Stimulated activated naive CD8-positive, alpha-beta T cell treated with anti-CD3 and anti-CD28 coated beads, Interleukin-15, Interleukin-2, amounts not matched to agents 100 ng/mL and 50 ng/mL, for 24 hours (primary cell): Measurements from ENCODE around the gene FBXL14.

ENCODE experiments used
- H3K27ac Mint-ChIP-seq: one replicate; pipeline ENCODE4 v1.8.0; 2021; ENCODE audit warnings: mild to moderate bottlenecking, mixed read lengths
- H3K27me3 Mint-ChIP-seq: one replicate; pipeline ENCODE4 v1.8.0; 2021; ENCODE audit warnings: mixed read lengths
- H3K36me3 Mint-ChIP-seq: one replicate; pipeline ENCODE4 v1.8.0; 2021; ENCODE audit warnings: low read depth, mixed read lengths
- H3K4me1 Mint-ChIP-seq: one replicate; pipeline ENCODE4 v1.8.0; 2021; ENCODE audit warnings: low read depth, mixed read lengths
- H3K4me3 Mint-ChIP-seq: one replicate; pipeline ENCODE4 v1.8.0; 2021; ENCODE audit warnings: mild to moderate bottlenecking, mixed read lengths
- H3K9me3 Mint-ChIP-seq: one replicate; pipeline ENCODE4 v1.8.0; 2021; ENCODE audit warnings: mixed read lengths

The FBXL14 gene

GRCh38 chr12:1591543-1591942 lies 2.8 kb downstream of the FBXL14 start:
- Mint-ChIP-seq H3K27ac (peak overlapping the region; percentile 92), H3K27me3 (no peaks in the 10 kb centered on the region)

DNA sequence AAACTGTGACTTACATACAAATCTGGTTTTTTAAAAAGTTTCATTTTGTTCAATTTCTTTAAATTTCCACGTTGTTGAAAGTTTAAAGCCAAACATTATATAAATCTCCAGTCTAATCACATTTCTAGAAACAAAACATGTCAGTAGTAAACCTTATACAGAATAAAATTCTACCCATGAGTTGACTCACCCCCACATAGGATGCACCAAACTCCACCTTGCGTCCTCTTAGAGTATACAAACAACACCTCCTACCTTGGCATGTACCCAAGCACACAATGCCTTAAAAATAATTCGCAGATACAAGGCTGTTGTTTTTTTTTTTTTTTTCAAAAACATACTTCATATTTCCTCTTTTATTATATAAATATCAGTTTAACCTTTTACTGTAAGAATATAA lies 3.3 kb downstream of the FBXL14 start:
- no peaks in the 10 kb centered on the region for H3K27me3 Mint-ChIP-seq
- H3K9me3 Mint-ChIP-seq, result no peaks in the 10 kb centered on the region
- H3K4me1 Mint-ChIP-seq, result peaks cover 68% of the 10 kb centered on the region

More at GRCh38 chr12:1591543-1591942, 2.8 kb downstream of the FBXL14 start:
- Mint-ChIP-seq H3K9me3 (no peaks in the 10 kb centered on the region), H3K4me3 (peak overlapping the region; percentile 94), H3K4me1 (peaks cover 68% of the 10 kb centered on the region), H3K36me3 (peaks cover 30% of the 10 kb centered on the region)

GRCh38 chr12:1590221-1590979 lies 4.0 kb downstream of the FBXL14 start:
- Mint-ChIP-seq H3K9me3 (no peaks in the 10 kb centered on the region), H3K36me3 (peaks cover 30% of the 10 kb centered on the region), H3K4me1 (peaks cover 64% of the 10 kb centered on the region), H3K27me3 (no peaks in the 10 kb centered on the region), H3K4me3 (peak overlapping the region; percentile 94), H3K27ac (peak overlapping the region; percentile 61)

More for the DNA sequence above, 3.3 kb downstream of the FBXL14 start:
- Mint-ChIP-seq H3K4me3 (peak overlapping the region; percentile 94), H3K36me3 (peaks cover 30% of the 10 kb centered on the region), H3K27ac (peak overlapping the region; percentile 61)

GRCh38 chr12:1588575-1588947 lies 5.8 kb downstream of the FBXL14 start:
- no peaks in the 10 kb centered on the region for H3K9me3 Mint-ChIP-seq
- H3K27me3 Mint-ChIP-seq, result no peaks in the 10 kb centered on the region
- peak overlapping the region; percentile 39 for H3K27ac Mint-ChIP-seq
- peak overlapping the region; percentile 27 for H3K4me3 Mint-ChIP-seq
- H3K4me1 Mint-ChIP-seq, result peaks cover 58% of the 10 kb centered on the region
- peaks cover 30% of the 10 kb centered on the region for H3K36me3 Mint-ChIP-seq

GRCh38 chr12:1587927-1588574 lies 6.3 kb downstream of the FBXL14 start:
- Mint-ChIP-seq H3K27me3 (no peaks in the 10 kb centered on the region), H3K27ac (peak overlapping the region; percentile 5), H3K36me3 (peaks cover 29% of the 10 kb centered on the region), H3K4me3 (peak overlapping the region; percentile 27), H3K9me3 (no peaks in the 10 kb centered on the region), H3K4me1 (peaks cover 61% of the 10 kb centered on the region)

DNA sequence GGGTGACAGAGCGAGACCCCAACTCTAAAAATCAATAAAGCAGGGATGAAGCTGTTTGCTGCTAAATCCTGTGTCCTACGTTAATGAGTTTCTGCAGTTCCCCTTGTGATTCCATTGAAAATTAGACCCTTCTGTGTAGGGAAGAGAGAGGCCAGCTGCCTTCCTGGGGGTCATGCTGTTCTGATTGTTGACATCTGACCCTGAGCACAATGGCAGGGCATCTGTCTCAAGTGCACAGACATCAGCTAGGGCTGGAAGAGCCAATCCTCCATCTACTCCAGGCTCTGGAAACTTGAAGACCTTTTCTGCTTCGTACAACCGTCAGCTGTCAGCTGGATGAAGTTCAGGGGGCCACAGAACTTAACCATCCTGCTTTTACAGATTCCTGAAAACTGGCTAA lies 10.1 kb downstream of the FBXL14 start:
- Mint-ChIP-seq H3K4me3 (no peak overlapping the region), H3K4me1 (peaks cover 28% of the 10 kb centered on the region), H3K27me3 (no peaks in the 10 kb centered on the region), H3K36me3 (no peaks in the 10 kb centered on the region), H3K27ac (no peak overlapping the region), H3K9me3 (no peaks in the 10 kb centered on the region)

DNA sequence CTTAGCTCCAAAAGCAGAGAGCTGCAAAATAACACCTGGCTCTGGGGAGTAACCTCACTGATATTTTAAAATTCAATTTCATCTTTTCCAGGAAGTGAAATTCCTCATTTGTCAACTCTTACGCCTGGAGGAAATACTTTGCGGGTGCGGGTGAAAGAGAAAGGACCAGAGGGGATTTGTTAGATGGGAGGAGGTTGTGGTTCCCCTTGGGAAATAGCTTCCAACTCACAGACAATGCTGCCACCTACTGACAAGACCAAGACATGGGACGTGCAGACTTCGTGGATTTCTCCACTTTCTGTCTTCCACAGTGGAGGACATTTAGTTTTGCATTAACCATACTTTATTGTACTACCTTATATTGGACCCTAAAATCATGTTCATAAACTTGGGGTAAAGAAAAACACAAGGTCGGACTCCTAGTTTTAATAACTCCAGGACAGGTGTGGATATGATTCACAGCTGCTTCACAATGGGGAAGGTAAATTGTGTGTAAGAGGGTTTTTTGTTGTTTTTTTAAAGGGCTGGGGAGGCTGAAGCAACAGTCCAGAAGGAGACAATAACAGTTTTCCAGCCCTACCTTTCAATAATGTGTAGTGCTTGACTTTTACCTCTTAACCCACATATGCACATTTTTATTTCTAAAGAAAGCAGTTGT lies 10.8 kb downstream of the FBXL14 start:
- Mint-ChIP-seq H3K4me3 (peak overlapping the region; percentile 41), H3K36me3 (no peaks in the 10 kb centered on the region), H3K9me3 (no peaks in the 10 kb centered on the region), H3K4me1 (peaks cover 22% of the 10 kb centered on the region), H3K27ac (no peak overlapping the region), H3K27me3 (no peaks in the 10 kb centered on the region)

- H3K9me3 Mint-ChIP-seq, result no peaks in the 10 kb centered on the region
Measured at GRCh38 chr12:1582709-1583050, 11.7 kb downstream of the FBXL14 start.

DNA sequence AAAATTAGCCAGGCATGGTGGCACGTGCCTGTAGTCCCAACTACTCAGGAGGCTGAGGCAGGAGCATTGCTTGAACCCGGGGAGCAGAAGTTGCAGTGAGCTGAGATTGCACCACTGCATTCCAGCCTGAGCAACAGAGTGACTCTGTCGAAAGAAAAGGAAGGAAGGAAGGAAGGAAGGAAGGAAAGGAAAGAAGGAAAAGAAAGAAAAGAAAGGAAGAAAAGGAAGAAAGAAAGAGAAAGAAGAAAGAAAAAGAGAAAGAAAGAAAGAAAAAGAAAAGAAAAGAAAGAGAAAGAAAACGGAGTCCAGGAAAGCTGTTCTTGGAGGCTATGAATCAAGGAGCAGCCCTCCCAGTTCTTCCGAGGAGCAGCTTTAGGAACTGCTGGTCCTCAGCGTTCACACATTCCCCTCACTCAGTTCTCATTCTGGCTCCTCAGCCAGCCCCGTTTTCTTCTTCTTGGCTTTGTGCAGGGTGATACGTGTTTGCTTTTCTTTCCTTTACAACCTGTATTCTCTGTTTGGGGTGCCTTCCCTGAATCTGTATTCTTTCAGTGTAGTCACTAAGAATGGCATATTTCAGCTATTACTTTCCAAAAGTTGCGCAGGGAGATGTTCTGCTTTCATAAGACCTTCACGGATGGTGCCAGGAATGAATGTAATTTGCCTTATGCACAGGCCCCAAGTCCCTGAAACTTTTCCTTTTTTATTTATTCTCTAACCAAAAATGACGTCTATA lies 12.2 kb downstream of the FBXL14 start:
- Mint-ChIP-seq H3K4me1 (peaks cover 11% of the 10 kb centered on the region), H3K36me3 (no peaks in the 10 kb centered on the region), H3K4me3 (no peak overlapping the region), H3K27ac (no peak overlapping the region), H3K9me3 (no peaks in the 10 kb centered on the region), H3K27me3 (no peaks in the 10 kb centered on the region)

More at GRCh38 chr12:1582709-1583050, 11.7 kb downstream of the FBXL14 start:
- no peak overlapping the region for H3K4me3 Mint-ChIP-seq
- no peaks in the 10 kb centered on the region for H3K27me3 Mint-ChIP-seq
- no peaks in the 10 kb centered on the region for H3K36me3 Mint-ChIP-seq
- no peak overlapping the region for H3K27ac Mint-ChIP-seq
- H3K4me1 Mint-ChIP-seq, result peaks cover 13% of the 10 kb centered on the region

DNA sequence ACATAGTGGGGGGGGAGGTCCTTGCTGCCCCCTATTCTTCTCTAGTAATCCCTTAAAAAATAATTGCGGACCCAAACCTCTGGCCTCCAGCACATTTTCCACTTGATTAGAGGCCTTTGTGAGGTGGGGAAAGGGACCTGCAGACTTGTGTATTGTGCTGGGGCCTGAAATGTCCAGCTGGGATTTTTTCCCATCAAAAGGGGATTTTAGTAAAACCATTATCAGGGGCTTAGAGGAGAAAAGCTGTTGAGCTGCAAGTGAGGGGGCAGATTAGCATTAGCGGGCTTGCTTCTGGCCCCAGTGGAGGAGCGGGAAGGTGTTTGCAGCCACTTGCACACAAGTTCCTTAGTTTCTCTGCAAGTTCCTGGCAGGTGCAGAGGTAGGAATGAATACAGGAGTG lies 13.9 kb downstream of the FBXL14 start:
- H3K27ac Mint-ChIP-seq, result no peak overlapping the region
- H3K4me1 Mint-ChIP-seq, result peaks cover 11% of the 10 kb centered on the region
- H3K36me3 Mint-ChIP-seq, result no peaks in the 10 kb centered on the region
- H3K27me3 Mint-ChIP-seq, result no peaks in the 10 kb centered on the region
- no peaks in the 10 kb centered on the region for H3K9me3 Mint-ChIP-seq
- no peak overlapping the region for H3K4me3 Mint-ChIP-seq

DNA sequence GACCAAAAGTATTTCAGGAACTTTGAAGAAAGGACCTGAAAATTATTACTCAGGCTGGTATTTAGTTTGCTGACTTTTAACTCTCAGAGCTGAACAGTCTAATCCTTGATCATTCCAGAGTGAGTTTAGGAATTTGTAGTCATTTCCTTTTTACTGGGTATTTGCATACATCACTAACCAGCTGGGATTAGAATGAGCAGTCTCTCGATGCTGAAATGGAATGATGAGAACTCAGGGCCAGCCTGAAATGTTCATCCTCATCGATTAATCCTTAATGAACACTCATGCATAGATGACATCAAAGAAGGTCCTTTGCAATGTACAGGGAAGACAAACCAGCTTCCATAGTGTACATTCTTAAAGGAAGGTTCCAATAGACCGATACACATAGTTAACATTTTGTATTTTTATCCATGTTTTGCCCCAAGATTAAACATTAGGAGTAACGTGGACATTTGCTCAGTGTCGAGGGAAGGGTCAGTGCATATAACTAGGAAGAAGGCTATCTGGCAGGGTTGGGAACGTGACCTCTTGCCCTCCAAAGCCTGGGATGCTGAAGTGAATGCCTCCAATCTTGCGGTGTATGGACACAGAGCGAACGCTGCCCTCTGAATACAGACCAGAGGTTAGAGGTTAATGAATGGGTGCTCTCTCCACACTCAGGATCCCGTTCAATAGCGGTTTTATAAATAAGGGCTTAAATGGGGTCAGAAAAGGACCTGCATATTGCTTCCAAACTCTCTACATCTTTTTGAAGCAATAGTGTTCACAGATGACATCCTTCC lies 14.5 kb downstream of the FBXL14 start:
- no peaks in the 10 kb centered on the region for H3K9me3 Mint-ChIP-seq
- peaks cover 11% of the 10 kb centered on the region for H3K4me1 Mint-ChIP-seq
- H3K27ac Mint-ChIP-seq, result no peak overlapping the region
- no peaks in the 10 kb centered on the region for H3K36me3 Mint-ChIP-seq
- H3K27me3 Mint-ChIP-seq, result no peaks in the 10 kb centered on the region
- no peak overlapping the region for H3K4me3 Mint-ChIP-seq

DNA sequence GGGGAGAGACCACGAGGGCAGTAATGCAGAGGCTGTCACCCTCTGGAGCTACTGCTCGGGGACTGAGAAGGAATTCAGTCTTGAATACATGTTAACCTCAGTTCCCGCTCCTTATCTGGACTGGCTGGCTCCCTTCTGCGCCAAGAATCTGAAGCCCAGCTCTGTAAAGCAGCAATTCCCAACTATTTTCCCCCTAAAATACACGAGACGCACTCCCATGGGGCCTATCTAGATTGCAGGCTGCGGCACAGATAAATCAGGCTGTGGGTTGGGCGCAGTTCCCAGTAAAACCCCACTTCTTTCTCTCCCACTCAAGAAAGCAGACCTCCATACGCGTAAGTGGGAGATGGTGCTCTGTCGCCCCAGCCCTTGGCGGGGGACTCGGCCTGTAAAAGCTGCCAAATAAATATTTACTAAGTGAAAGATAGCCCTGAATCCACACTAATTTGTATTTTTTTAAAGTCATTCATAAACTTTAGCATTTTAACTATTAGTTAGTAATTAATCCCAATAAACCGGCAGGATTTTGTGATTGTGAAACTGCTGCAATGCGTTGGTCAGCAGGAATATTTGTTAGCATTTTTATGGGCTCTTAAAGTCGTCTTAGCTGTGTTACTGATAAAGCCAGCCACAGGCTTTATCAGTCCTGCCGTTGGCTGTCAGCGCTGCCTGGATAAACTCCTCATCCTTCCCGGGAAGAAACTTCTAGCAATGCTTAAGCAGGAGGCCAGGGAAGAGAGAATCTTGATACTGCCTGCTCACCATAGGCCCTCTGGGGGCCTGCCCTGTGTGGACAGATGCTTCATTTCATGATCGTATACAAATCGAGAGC lies 17.8 kb downstream of the FBXL14 start:
- no peaks in the 10 kb centered on the region for H3K27me3 Mint-ChIP-seq
- H3K36me3 Mint-ChIP-seq, result no peaks in the 10 kb centered on the region
- H3K4me3 Mint-ChIP-seq, result no peak overlapping the region
- no peak overlapping the region for H3K27ac Mint-ChIP-seq
- H3K4me1 Mint-ChIP-seq, result no peaks in the 10 kb centered on the region
- no peaks in the 10 kb centered on the region for H3K9me3 Mint-ChIP-seq

DNA sequence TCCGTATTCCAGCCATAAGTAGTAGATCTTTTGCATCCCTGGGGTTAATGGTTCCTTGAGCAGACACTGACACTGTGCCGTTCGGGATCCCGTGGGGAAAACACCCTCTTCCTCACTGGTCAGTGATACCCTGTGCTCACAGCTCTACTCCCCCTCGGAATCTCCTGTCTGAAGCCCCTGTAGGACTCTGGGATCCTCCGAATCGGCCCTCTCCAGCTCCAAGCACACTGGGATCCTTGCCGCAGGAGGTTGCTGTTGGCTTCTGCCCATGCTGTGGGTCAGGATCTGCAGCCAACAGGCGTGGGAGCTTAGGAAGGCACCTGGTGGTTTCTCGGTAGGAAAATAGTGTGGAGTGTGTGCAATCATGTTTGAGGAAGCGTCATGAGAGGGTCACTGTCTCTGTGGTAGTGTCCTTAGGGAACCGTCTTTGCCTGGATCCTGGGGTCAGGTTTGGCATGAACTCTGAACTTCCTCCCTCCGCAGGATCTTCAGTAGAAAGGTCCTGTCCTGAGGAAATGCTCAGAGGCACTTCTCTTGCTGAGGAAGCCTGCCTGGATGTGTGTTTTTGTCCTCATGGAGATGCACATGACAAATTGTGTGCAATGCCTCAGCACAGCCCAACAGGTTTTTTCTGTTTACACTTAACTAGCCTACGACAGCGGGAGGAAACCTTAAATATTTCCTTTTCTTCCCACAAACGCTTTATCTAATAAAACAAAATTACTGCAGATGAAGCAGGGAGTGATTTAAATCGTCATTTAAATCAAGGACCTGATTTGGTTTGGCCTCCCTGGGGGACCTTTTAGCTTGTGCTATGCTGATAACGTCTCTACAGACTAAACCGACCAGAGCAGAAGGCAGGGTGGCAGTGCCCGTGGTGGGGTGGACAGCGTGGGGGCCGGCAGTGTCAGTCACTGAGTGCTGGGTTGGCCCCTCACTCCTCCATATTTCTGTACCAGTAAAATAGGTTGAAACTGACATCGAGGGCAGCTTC lies 18.7 kb downstream of the FBXL14 start:
- Mint-ChIP-seq H3K9me3 (no peaks in the 10 kb centered on the region), H3K4me1 (no peaks in the 10 kb centered on the region), H3K36me3 (no peaks in the 10 kb centered on the region), H3K27ac (no peak overlapping the region), H3K27me3 (no peaks in the 10 kb centered on the region), H3K4me3 (no peak overlapping the region)
